Retinal pigment epithelial cell (primary cell): ENCODE data around the gene PHACTR4.
"Not testable (repeated sequence)": the region's sequence is repeated elsewhere in the genome, so short reads cannot be mapped to it uniquely, and the experiment has no call there.

ENCODE experiments used
- DNase-seq: peaks from one replicate; pipeline ENCODE4 v3.0.0-alpha.2; 2010; ENCODE audit warnings: low read depth
- H3K4me3 ChIP-seq: 2 replicates; pipeline ENCODE4 v1.5.1; 2011; ENCODE audit warnings: mild to moderate bottlenecking, low read length, control low read depth, moderate library complexity
- CTCF ChIP-seq: conservative IDR thresholded peaks from 2 replicates; pipeline ENCODE4 v1.5.1; 2011; ENCODE audit warnings: low read depth, low read length, control low read depth, inconsistent platforms

PHACTR4 gene

GRCh38 chr1:28518745-28519341 lies 149.3 kb downstream of the PHACTR4 start:
- peak overlapping the region; percentile 76 for H3K4me3 ChIP-seq
- no peak for TF ChIP-seq CTCF
- DNase-seq = no peak

GRCh38 chr1:28519946-28520725 lies 150.6 kb downstream of the PHACTR4 start:
- no peak for DNase-seq
- TF ChIP-seq CTCF = no peak
- no peak overlapping the region for H3K4me3 ChIP-seq

DNA sequence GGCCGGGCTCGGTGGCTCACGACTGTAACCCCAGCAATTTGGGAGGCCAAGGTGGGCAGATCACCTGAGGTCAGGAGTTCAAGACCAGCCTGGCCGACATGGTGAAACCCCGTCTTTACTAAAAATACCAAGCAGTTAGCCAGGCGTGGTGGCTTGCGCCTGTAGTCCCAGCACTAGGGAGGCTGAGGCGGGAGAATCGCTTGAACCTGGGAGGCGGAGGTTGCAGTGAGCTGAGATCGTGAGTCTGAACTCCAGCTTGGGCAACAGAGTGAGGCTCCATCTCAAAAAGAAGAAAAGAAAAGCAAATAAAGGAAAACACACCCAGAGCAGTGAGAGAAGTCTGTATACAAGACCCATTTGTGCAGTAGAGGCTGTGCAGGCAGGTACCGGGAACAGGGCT lies 151.3 kb downstream of the PHACTR4 start:
- H3K4me3 ChIP-seq, DNase-seq: not testable (repeated sequence)

- H3K4me3 ChIP-seq = no peak overlapping the region
- no peak for DNase-seq
- no peak for TF ChIP-seq CTCF
These were observed 152.1 kb downstream of the PHACTR4 start for GRCh38 chr1:28521502-28522164.

GRCh38 chr1:28522537-28522936 lies 153.0 kb downstream of the PHACTR4 start:
- not testable (repeated sequence) for DNase-seq, H3K4me3 ChIP-seq

DNA sequence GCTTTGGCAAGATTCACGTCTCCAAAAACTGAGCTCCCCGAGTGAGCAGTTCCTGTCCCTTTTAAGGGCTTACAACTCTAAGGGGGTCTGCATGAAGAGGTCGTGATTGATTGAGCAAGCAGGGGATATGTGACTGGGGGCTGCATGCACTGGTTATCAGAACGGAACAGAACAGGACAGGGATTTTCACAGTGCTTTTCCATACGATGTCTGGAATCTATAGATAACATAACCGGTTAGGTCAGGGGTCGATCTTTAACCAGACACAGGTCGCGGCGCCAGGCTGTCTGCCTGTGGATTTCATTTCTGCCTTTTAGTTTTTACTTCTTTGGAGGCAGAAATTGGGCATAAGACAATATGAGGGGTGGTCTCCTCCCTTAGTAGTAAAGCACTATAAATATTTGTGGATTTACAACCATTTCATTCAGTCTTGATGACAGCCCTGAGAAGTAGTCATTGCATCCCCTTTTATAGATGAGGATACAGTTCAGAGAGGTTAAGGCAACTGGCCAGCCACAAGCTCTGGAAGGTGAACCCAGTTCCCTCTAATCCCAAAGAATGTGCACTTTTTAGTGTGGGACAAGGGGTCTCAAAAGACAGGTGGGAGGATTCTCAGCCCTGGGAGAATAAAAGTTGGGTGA lies 155.6 kb downstream of the PHACTR4 start:
- not testable (repeated sequence) for DNase-seq, H3K4me3 ChIP-seq

GRCh38 chr1:28526886-28527285 lies 157.3 kb downstream of the PHACTR4 start:
- no peak for TF ChIP-seq CTCF
- H3K4me3 ChIP-seq = no peak overlapping the region
- DNase-seq = no peak

DNA sequence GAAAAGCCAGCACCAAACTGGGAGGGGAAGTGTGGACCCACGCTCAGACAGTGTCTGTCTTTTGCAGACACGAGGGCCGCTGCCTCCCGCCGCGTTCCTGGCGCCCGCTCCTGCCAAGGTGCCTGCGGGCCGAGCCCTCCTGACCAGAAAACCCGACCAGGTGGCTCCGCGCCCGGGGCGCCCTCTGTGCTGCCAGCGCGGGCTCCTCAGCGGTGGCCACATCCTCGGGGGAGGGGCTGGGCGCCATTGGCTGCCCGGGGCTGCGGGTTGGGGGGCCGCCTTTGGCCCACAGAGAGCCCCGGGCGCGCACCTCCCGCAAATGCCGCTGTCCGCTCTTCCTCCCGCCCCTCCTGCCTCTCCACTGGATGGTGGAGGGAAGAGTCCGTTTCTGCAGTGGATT lies 160.9 kb downstream of the PHACTR4 start:
- TF ChIP-seq CTCF = no peak
- H3K4me3 ChIP-seq = no peak overlapping the region
- DNase-seq = no peak
